WI38 (cell line): ENCODE data around the gene DNMT3A.

Source experiments
- H3K4me3 ChIP-seq: 2 replicates; pipeline ENCODE4 v1.5.1; 2011; ENCODE audit warnings: low read depth, mild to moderate bottlenecking, control low read depth, low read length
- CTCF ChIP-seq: IDR thresholded peaks from 2 replicates; pipeline ENCODE4 v1.5.1; 2012; ENCODE audit warnings: low read depth, mild to moderate bottlenecking, control low read depth, low read length

DNMT3A gene

GRCh38 chr2:25304321-25304720 is 37.4 kb downstream of the DNMT3A start:
- TF ChIP-seq CTCF: no peak
- no peak overlapping the region for H3K4me3 ChIP-seq

- no peak overlapping the region for H3K4me3 ChIP-seq
- no peak for TF ChIP-seq CTCF
These were observed 38.0 kb downstream of the DNMT3A start for GRCh38 chr2:25303633-25304236.

- H3K4me3 ChIP-seq: no peak overlapping the region
- TF ChIP-seq CTCF: no peak
These were observed 38.9 kb downstream of the DNMT3A start for GRCh38 chr2:25302758-25303375.

- H3K4me3 ChIP-seq: no peak overlapping the region
- no peak for TF ChIP-seq CTCF
These were observed 40.0 kb downstream of the DNMT3A start for GRCh38 chr2:25301453-25302352.

GRCh38 chr2:25300001-25300400 is 41.7 kb downstream of the DNMT3A start:
- TF ChIP-seq CTCF: no peak
- no peak overlapping the region for H3K4me3 ChIP-seq

GRCh38 chr2:25298776-25299431 is 42.8 kb downstream of the DNMT3A start:
- no peak for TF ChIP-seq CTCF
- H3K4me3 ChIP-seq: no peak overlapping the region
